ENCODE results near the gene CDC42EP4.
"Not testable (repeated sequence)": the region's sequence is repeated elsewhere in the genome, so short reads cannot be mapped to it uniquely, and the experiment has no call there.

Gene CDC42EP4

DNA sequence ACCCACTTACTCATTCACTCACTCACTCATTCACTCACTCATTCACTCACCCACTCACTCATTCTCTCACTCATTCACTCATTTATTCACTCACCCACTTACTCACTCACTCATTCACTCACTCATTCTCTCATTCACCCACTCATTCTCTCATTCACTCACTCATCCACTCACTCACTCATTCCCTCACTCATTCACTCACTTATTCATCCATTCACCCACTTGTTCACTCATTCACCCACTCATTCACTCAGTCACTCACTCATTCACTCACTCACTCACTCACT, 42.5 kb downstream of the CDC42EP4 start:
- TF ChIP-seq, protein P1, sequence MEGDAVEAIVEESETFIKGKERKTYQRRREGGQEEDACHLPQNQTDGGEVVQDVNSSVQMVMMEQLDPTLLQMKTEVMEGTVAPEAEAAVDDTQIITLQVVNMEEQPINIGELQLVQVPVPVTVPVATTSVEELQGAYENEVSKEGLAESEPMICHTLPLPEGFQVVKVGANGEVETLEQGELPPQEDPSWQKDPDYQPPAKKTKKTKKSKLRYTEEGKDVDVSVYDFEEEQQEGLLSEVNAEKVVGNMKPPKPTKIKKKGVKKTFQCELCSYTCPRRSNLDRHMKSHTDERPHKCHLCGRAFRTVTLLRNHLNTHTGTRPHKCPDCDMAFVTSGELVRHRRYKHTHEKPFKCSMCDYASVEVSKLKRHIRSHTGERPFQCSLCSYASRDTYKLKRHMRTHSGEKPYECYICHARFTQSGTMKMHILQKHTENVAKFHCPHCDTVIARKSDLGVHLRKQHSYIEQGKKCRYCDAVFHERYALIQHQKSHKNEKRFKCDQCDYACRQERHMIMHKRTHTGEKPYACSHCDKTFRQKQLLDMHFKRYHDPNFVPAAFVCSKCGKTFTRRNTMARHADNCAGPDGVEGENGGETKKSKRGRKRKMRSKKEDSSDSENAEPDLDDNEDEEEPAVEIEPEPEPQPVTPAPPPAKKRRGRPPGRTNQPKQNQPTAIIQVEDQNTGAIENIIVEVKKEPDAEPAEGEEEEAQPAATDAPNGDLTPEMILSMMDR (IDR thresholded peaks at IDR 0.05; ENCODE audit: low read depth, low read length) = no peak
- DNase-seq (ENCODE audit: extremely low read depth, low read depth) = no peak

DNA sequence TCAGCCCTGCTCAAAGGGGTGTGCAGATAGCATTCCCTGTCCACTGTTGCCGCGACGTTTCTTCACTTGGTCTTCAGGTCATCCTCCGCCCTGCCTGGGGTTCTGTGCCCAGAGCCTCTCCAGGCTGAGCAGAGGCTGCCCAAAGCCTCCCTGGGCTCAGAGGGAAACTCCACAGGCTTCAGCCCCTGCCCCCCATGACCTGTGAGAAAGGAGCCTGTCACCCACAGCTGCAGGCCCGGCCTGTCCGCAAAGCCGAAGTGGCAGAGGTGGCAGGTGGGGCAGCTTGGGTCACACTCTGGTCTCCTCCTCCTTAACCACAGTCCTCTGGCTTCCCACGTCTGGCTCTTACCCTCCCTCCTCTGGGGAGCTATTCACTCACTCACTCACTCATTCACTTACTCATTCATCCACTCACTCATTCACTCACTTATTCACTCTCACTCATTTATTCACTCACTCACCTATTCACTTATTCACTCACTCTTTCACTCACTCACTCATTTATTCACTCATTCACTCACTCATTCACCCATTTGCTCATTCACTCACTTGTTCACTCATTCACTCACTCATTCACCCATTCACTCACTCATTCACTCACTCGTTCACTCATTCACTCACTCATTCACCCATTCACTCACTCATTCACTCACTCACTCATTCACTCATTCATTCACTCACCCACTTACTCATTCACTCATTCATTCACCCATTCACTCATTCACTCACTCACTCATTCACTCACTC, 43.0 kb downstream of the CDC42EP4 start:
- no peak for DNase-seq (ENCODE audit: extremely low read depth, low read depth)
- TF ChIP-seq, protein P1 (IDR thresholded peaks at IDR 0.05; ENCODE audit: low read depth, low read length) = no peak

DNA sequence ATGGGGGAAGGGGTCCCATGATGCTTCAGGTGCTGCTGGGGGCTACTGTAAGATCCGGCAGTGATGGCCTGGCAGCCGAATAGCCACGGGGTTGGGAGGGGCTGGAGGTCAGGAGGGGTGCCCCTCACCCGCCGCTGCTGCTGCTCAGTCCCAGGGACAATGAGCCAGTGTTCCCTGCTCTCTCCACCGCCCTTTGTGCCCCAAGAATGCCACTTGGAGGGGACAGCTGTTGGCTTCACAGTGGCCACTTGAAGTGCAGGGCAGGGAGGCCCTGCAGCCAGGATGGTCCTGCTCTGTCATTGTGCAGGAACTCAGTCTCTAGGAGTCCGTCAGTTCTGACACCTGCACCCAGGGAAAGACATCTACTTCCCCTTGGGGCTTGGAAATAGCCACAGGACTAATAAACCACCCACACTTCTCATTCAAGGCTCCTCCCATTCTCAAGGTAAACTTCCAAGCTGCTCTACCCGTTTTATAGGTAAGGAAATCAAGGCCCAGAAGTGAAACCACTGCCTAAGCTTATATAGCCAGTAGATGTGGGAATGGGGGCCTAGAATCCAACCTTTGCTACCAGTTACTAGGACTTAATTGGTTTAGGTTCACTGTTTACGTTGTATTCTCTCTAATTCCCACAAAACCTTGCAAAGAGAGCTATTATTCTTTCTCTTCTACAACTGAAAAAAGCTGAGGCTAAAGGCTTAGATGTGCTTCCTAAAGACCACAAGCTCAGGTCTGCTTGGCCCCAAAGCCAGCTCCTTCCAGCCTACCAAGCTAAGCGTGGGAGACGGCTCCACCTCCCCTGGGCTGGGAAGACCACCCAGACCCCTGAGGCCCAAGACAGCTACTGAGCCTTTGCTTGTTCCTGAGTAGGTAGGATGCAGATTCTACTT, 43.9 kb downstream of the CDC42EP4 start:
- no peak for DNase-seq (ENCODE audit: extremely low read depth, low read depth)
- TF ChIP-seq, protein P1 (IDR thresholded peaks at IDR 0.05; ENCODE audit: low read depth, low read length) = no peak

DNA sequence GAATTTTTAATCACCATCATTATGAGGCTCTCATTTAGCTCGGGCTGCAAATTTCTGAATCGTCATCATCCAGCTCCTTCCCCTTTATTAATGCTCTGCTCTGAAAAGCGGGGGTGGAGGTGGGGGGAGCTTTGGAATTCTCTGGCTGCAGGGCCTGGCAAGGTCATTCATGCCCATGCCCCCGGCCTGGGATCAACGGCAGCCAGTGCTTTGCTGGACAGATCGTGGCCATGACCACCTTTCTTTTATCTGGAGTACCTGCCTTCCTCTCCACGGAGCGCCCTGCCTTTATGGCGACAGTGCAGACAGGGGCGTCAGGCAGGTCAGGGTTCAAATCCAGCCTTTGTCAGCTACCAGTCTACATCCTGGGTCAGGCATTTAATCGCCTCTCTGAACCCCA, 45.0 kb downstream of the CDC42EP4 start:
- DNase-seq (ENCODE audit: extremely low read depth, low read depth) = no peak
- TF ChIP-seq, protein P1 (IDR thresholded peaks at IDR 0.05; ENCODE audit: low read depth, low read length) = no peak

DNA sequence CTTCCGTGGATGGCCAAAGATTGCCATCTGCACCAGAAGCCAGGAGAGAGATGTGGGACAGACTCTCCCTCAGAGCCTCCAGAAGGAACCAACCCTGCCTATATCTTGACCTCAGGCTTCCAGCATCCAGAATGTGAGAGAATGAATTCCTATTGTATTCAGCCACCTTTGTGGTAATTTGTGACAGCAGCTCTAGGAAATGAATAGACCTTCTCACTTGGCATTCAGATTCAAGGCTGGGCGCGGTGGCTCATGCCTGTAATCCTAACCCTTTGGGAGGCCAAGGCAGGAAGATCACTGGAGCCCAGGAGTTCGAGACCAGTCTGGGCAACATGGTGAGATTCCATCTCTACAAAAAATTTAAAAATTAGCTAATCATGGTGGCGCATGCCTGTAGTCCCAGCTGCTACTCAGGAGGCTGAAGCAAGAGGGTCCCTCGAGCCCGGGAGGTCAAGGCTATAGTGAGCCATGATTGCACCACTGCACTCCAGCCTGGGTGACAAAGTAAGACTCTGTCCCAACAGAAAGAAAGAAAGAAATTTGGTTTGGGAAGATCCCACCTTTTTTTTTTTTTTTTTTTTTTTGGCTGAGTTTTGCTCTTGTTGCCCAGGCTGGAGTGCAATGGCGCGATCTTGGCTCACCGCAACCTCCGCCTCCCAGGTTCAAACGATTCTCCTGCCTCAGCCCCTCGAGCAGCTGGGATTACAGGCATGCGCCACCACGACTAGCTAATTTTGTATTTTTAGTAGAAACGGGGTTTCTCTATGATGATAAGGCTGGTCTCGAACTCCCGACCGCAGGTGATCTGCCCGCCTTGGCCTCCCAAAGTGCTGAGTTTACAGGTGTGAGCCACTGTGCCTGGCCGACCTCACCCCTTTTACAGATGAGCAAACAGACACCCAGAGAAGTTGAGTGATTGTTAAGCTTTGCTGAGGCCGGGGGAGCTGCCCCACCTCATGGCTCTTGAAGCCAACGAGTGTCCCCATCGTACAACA, 45.9 kb downstream of the CDC42EP4 start:
- TF ChIP-seq, protein P1 (IDR thresholded peaks at IDR 0.05; ENCODE audit: low read depth, low read length) = no peak

DNA sequence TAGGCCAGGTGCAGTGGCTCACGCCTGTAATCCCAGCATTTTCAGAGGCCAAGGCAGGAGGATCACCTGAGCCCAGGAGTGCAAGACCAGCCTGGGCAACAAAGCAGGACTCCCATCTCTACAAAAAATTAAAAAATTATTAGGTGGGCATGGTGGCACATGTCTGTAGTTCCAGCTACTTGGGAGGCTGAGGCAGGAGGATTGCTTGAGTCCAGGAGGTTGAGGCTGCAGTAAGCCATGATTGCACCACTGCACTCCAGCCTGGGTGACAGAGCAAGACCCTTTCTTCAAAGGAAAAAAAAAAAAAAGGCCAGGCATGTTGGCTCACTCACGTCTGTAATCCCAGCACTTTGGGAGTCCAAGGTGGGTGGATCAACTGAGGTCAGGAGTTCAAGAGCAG, 47.4 kb downstream of the CDC42EP4 start:
- not testable (repeated sequence) for DNase-seq (ENCODE audit: extremely low read depth, low read depth)

More for the DNA sequence above, 45.9 kb downstream of the CDC42EP4 start:
- DNase-seq (ENCODE audit: extremely low read depth, low read depth) = no peak

Data from AG09319 (cell line).